NOMO-1 treated with DMSO at 0.1 percent for 48 hours (cell line): Measurements from ENCODE around the gene PROX1.
"Not testable (repeated sequence)": the region's sequence is repeated elsewhere in the genome, so short reads cannot be mapped to it uniquely, and the experiment has no call there.

Source experiments
- DNase-seq: peaks from one replicate; lab custom pipeline; 2025; ENCODE audit not compliant: unreplicated experiment; lab: John Stamatoyannopoulos, UW

Gene PROX1

DNA sequence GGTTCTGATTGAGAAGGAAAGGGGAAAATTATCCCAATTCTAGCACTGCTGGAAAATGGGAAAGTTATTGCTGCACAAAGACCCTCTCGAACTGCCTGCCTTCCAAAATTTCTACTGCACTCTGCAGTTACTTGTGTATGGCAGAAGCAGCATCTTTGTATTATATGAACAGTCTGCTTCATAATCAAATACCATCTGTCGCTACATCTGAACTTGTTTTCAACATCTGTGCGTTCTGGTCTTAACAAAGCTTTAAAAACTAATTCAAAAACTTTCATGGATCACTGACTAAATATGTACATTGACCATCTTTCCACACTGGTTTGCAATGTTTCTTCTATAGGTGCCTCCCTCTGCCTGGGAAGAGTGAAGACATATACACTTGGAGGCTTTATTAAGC is 79.2 kb downstream of the PROX1 start:
- no peak for DNase-seq

DNA sequence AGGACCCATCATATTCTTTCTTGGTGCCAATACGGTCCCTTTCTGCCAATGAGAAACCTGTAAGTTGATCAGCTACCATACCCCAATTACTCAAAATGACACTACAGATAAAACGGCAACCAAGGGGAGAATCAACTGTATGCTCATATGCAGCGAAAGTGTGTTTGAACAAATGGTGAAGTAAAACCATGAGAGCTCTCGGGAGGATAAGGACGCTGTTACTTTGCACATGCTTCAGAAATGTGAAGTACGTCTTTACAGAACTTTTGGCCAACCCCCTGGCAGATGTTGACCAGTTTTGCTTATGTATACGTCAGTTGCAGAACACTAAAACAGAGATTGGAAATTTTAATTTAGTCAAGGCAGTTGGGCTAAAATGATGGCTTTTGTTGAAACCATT is 79.6 kb downstream of the PROX1 start:
- DNase-seq: no peak

- DNase-seq: no peak
These were observed 80.3 kb downstream of the PROX1 start for GRCh38 chr1:214067853-214068703.

- no peak for DNase-seq
These were observed 81.2 kb downstream of the PROX1 start for GRCh38 chr1:214068979-214069378.

- no peak for DNase-seq
These were observed 83.7 kb downstream of the PROX1 start for GRCh38 chr1:214071469-214071868.

DNA sequence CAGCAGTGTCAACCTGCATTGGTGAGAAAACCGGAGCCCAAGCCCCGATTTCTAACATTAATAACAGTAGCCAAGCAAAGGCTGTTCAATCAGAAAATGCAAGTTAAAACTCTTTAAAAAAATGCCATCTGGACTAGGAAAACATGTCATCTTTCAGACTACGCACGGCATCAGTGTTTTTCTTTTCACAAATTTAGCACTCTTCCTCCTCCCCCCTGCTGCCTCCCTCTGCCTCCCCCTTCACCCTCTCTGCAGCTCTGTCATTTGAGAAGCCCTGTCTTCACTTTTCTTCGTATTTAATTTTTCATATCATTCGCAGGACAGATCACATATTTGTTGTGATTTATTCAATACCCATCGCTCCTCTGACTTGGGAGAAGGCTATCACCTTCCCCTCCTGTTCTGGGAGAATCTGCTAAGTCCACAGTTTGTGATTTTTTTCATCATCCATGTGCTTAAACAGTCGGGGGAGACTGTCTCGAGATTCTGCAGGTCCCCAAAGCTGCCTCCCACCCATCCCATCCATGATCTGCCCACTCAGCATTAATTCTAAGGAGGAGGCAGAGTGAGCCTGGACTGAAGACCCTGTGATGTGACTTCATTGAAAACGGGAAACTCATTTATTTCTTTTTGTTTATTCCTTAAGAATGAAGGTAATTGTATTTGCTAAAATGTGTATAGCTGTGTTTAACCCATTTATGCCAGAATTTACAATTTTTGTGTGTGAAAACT is 84.8 kb downstream of the PROX1 start:
- no peak for DNase-seq

DNA sequence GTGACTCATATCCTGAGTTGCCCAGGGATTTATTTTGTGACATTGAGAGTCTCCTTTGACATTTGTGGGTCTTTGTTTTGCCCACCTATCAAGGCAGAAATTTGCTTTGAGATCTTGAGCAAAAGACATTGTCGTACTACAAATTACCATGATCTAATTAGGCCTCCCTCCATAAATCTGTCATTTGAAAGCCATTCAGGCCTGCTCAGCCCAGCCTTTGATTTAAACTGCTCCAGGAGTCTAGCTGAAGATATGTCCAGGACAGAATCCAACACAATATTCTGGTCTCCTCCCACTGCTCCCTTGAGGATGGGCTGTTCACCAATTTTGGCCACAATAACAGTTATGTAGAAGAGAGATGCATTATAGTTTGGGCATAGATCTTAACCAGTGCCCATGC is 86.7 kb downstream of the PROX1 start:
- no peak for DNase-seq

DNA sequence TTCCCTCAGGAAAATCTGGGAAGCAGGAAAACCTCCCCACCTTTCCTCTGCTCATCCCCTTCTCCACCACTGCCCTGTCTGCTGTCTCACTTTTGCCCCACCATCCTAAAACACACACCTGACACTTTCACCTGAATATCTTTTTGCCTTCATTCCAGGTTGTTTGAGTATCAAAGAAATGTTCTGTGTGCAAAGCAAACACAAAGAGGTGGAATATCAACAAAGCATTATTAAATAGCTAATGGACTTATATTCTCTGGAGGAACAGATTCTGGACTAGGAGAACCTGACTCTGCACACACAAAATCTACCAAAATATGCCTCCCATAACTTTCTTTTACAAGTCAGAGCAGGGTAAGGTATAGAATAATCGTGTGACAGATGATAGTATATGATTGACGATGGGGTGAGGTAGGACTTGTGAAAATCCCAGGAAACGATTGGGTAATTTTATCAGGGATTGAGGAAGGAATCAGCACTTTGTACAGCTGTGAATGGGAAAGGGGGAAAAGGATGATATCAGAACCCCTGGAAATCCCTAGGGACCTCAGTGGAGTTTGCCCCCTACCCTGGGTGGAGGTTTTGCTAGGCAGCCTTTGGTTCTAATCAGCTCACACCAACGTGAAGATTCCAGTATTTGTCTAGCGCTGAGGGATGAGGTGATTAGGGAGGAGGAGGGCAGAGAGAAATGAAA is 87.7 kb downstream of the PROX1 start:
- DNase-seq: no peak

DNA sequence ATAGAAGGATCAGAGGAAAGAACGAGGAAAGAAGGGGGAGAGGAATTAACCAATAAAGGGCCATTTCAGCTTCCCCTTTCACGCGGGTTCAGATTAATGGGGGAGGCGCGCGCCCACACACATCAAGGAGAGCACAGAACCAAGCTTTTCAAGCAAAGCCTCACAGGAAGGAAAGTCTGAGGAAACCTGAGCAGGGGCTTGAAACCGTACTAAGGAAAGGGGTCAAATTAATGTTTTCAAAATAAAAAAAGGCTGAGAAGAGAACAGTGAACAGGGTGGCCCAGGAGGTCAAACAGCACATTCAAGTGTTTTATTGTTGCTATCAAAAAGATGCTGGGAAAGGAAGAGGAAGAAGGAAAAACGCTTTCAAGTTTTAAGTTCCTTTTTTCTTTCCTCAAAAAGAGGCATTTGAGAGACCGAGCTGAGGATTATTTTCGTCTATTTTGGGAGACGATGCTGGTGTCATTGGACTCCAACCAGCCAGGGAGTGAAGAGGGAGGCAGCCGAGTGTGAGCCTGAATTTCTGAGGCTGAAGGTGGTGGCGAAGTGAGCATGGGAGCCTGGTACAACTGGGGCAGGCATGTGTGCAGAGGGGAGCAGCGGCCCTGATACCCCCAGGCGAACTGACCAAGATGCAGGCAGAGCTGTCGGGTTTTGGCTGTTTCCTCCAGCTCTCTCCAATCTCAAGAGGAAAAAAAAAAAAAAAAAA is 88.4 kb downstream of the PROX1 start:
- no peak for DNase-seq

GRCh38 chr1:214076708-214077065 is 88.9 kb downstream of the PROX1 start:
- DNase-seq: no peak

- no peak for DNase-seq
These were observed 91.2 kb downstream of the PROX1 start for GRCh38 chr1:214078950-214079349.

GRCh38 chr1:214085325-214085724 is 97.6 kb downstream of the PROX1 start:
- DNase-seq: no peak

GRCh38 chr1:214086945-214087344 is 99.2 kb downstream of the PROX1 start:
- no peak for DNase-seq

DNA sequence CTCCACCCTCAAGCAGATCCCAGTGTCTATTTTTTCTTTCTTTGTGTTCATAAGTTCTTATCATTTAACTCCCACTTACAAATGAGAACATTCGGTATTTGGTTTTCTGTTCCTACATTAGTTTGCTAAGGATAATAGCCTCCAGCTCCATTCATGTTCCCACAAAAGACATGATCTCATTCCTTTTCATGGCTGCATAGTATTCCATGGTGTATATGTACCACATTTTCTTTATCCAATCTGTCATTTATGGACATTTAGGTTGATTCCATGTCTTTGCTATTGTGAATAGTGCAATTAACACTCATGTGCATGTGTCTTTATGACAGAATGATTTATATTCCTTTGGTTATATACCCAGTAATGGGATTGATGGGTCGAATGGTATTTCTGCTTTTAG is 101.2 kb downstream of the PROX1 start:
- not testable (repeated sequence) for DNase-seq
